Small intestine (tissue), 7 donors: ENCODE data around the gene PHF21A. TPM values are rescaled to one million over a fixed set of nuclear protein-coding genes. Genes with fewer than 3 reads are reported as not detected.
A peak's percentile ranks its signal among the peaks of the same experiment; 100 is the strongest.

Experiments
- DNase-seq, 2 donors: peaks; one replicate each; pipeline versions ENCODE4 v3.0.0 to v3.0.0-alpha.2; 2013
- FAIRE-seq: peaks from 2 replicates; lab custom pipeline; 2012; peaks lifted over from hg19 to GRCh38; lab: Jason Lieb, UNC
- H3K27ac ChIP-seq, 3 donors: one replicate each; pipeline ENCODE4 v1.5.1; 2013; ENCODE audit warnings: low read length in 2 of 3, mild to moderate bottlenecking in 2 of 3, control low read depth in 1 of 3, inconsistent platforms in 1 of 3, low read depth in 1 of 3, moderate library complexity in 1 of 3
- H3K27me3 ChIP-seq, 3 donors: one replicate each; pipeline ENCODE4 v1.6.1; 2013; ENCODE audit warnings: low read length in 3 of 3, inconsistent platforms in 1 of 3; ENCODE audit not compliant: control insufficient read depth in 3 of 3, insufficient read depth in 3 of 3
- H3K36me3 ChIP-seq, 3 donors: one replicate each; pipeline ENCODE4 v1.6.1; 2013; ENCODE audit warnings: low read length in 3 of 3, inconsistent platforms in 1 of 3, low read depth in 1 of 3, mild to moderate bottlenecking in 1 of 3, moderate library complexity in 1 of 3; ENCODE audit not compliant: control insufficient read depth in 3 of 3, insufficient read depth in 2 of 3
- H3K4me1 ChIP-seq, 3 donors: one replicate each; pipeline ENCODE4 v1.6.1; 2013; ENCODE audit warnings: low read length in 2 of 3, inconsistent platforms in 1 of 3, low read depth in 1 of 3, mild to moderate bottlenecking in 1 of 3, moderate library complexity in 1 of 3; ENCODE audit not compliant: control insufficient read depth in 3 of 3, insufficient read depth in 2 of 3
- H3K4me3 ChIP-seq, 3 donors: one replicate each; pipeline ENCODE4 v1.5.1; 2013; ENCODE audit warnings: low read length in 3 of 3, control low read depth in 1 of 3, inconsistent platforms in 1 of 3, low read depth in 1 of 3, mild to moderate bottlenecking in 1 of 3, moderate library complexity in 1 of 3
- H3K9me3 ChIP-seq, 2 donors: one replicate each; pipeline ENCODE4 v1.6.1; 2013; ENCODE audit warnings: low read depth in 1 of 2, low read length in 1 of 2; ENCODE audit not compliant: control insufficient read depth in 2 of 2, insufficient read depth in 1 of 2
- WGBS, 3 donors: extraction: QIAGEN DNeasy Blood & Tissue Kit; methylation state at CpG; one replicate each; pipeline ENCODE4 v1.1.7; 2013; 5-methylcytosine and 5-hydroxymethylcytosine counted together
- polyA plus RNA-seq, 4 donors: library from polyadenylated mRNA; stranded (reverse) in 3 of 4; unstranded in 1 of 4; fragments of 200-250 nt in 3 of 4; fragments of 120-200 nt in 1 of 4; gene quantifications; one replicate each; pipeline versions ENCODE4 v1.2.1 to v1.2.3, GENCODE V29; 2013
- donor health status: healthy with polysubstance abuse.
- donor health status: control.
- donor health status: control.
- donor health status: Bipolar disorder and iron deficiency.
- donor health status: healthy.

Gene PHF21A
- polyA plus RNA-seq, 4 donors = 4.9 to 22.6 (median 7.7) TPM

DNA sequence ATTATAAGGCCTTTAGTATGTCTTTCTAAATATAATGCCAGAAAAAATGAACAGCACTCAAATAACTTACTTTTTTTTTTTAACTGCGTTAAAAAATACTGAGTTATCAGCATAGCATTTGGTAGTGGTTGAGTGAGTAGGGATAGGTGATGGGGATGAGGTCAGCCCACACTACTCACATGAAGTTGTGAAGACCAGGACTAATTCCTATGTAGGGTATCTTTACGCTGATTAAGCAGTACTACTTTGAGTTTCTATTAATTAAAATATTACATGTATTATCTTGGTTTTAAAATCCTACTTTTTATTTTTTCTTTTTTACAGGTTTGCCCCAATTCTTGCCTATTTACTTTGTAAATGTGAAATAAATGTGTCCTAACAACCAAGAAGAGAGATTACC is 13.5 kb downstream of the PHF21A start:
- FAIRE-seq (no peak), DNase-seq (no peak)
- Histone ChIP-seq H3K4me3 (no peak overlapping the region), H3K36me3 (no peaks in the 10 kb centered on the region), H3K4me1 (peaks cover 0 to 2% (median 0%) of the 10 kb centered on the region in 3 donors), H3K27me3 (no peaks in the 10 kb centered on the region), H3K27ac (no peak overlapping the region), H3K9me3 (no peaks in the 10 kb centered on the region)
- WGBS, 3 donors = 87 to 97% (median 91%) methylated on average over 2 of the region's 2 CpGs

DNA sequence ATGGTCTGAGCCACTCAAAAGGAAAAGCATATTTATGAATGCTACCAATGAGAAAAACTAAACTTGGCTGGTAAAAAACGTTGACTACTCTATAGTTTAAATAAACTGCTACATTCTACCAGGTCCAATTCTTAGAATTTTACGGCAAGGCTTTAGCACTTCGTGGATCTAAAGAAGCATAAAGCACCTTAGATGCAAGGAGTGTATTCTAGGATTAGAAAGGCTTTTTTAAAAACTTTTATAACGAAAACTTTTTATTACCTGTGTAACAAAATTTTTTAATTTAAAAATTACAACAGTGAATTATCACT is 13.9 kb downstream of the PHF21A start:
- no peak for DNase-seq
- peaks cover 0 to 2% (median 0%) of the 10 kb centered on the region in 3 donors for H3K4me1 ChIP-seq
- H3K4me3 ChIP-seq = no peak overlapping the region
- H3K9me3 ChIP-seq = no peaks in the 10 kb centered on the region
- no peak for FAIRE-seq
- no peaks in the 10 kb centered on the region for H3K27me3 ChIP-seq
- WGBS, 3 donors = 79 to 84% (median 82%) methylated on average over 4 of the region's 4 CpGs
- H3K27ac ChIP-seq = no peak overlapping the region
- no peaks in the 10 kb centered on the region for H3K36me3 ChIP-seq

DNA sequence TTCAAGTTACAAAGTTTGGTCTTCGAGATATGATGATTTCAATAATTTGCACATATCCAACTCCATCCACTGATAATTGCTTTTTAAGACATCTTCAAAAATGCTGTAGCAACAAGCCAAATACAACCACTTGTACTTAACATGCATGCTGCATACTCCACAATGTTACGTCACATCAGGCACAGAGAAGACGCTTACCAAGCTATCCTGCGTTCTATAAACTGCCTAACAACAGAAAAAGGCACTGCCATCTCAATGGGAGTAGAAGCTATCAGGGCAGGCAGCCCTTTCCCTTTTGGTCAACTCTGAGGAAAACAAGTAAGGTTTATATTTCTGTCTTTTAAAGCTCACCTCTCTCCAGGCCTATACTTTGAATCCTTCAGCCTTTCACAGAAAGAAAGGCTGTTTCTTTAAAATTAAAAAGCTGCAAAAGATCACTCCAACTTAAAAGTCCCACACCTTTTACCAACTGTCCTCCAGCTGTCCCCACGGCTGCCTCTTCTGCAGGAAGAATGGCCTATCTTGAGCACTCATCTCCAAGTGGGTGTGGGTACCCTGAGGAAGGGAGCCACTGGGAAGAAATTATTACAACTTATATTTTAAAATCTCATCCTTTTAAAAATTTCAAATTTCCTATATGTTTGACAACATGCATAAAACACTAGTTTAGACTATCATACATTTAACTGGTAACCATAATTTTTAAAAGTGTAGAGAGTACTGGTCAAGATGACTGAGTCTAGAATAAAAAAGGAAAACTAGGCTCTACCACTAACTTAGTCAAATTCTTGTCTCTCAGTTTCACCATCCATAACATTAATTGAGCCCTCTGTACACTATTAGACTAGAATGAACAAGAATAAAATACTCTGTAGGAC is 14.5 kb downstream of the PHF21A start:
- Histone ChIP-seq H3K36me3 (no peaks in the 10 kb centered on the region), H3K9me3 (no peaks in the 10 kb centered on the region), H3K4me3 (no peak overlapping the region), H3K27ac (no peak overlapping the region), H3K4me1 (peaks cover 0 to 2% (median 0%) of the 10 kb centered on the region in 3 donors), H3K27me3 (no peaks in the 10 kb centered on the region)
- no peak for FAIRE-seq
- 68 to 89% (median 83%) methylated on average over 5 of the region's 5 CpGs for WGBS, 3 donors
- no peak for DNase-seq

DNA sequence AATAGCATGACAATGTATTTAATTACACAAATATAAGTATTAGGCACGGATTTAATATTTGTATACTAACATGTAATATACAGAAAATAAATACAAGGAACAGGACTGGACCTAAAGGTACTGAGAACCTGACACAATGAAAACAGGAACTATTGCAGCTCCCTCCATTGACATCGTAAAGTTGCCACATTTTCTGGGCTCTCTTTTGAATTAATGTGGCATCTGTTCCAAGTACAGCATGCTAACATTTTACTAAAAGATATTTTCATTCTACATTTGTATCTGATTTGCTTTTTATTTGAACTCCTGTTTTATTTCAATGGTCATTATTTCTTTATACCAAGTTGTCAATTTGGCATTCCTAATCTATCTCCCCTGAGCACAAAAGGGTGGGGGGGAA is 15.3 kb downstream of the PHF21A start:
- FAIRE-seq (no peak), DNase-seq (no peak)
- Histone ChIP-seq H3K4me3 (no peak overlapping the region), H3K9me3 (no peaks in the 10 kb centered on the region), H3K27ac (no peak overlapping the region), H3K4me1 (peaks cover 0 to 2% (median 0%) of the 10 kb centered on the region in 3 donors), H3K27me3 (no peaks in the 10 kb centered on the region), H3K36me3 (no peaks in the 10 kb centered on the region)
- WGBS, 3 donors = 83 to 94% (median 88%) methylated on average over 2 of the region's 2 CpGs

DNA sequence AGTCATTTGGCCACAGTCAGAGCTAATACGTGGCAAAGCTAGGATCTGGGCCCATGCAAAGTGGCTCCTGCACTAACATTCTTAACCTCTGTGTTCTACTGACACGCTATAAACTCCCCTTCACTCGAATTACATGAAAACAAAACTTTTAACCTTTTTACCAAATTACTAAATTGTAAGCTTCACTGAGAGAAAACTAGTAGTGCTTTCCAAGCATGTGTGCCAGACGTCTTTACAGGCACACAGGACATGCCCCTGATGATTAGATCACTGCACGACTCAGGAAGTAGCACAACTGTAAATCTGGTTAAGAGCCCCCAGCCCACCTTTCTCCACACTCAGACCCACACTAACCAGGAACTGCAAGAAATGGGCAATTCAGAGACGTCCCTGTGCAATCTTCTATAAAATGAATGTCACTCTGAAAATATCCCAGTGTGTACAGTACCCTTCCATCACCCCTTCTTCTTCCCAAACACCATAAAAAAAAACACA is 16.1 kb downstream of the PHF21A start:
- Histone ChIP-seq H3K27ac (no peak overlapping the region), H3K4me3 (no peak overlapping the region), H3K36me3 (no peaks in the 10 kb centered on the region), H3K9me3 (no peaks in the 10 kb centered on the region), H3K27me3 (no peaks in the 10 kb centered on the region), H3K4me1 (peaks cover 0 to 5% (median 4%) of the 10 kb centered on the region in 3 donors)
- WGBS, 3 donors = 57 to 76% (median 75%) methylated on average over 6 of the region's 6 CpGs
- no peak for FAIRE-seq
- no peak for DNase-seq

DNA sequence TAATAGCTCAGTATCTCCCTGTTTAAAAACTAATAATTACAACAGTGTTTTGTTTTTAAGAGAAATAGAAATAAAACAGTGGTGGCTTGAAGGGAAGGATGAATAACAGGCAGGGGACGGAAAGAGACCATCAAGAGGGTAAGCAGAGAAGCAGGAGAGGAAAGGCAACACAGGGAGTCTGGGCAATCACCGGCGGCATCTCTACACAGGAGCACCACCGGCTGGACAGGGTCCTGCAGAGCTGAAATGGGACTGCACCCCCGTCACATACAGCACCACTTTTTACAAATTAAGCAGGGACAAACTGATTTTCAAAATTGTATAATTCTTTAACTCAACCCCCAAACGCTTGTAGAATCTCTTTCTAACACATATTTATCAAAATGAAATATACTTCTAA is 18.4 kb downstream of the PHF21A start:
- FAIRE-seq = no peak
- H3K27me3 ChIP-seq = no peaks in the 10 kb centered on the region
- H3K9me3 ChIP-seq = no peaks in the 10 kb centered on the region
- no peak overlapping the region for H3K27ac ChIP-seq
- no peak for DNase-seq
- H3K4me3 ChIP-seq = no peak overlapping the region
- peaks cover 0 to 9% (median 6%) of the 10 kb centered on the region in 3 donors for H3K4me1 ChIP-seq
- WGBS, 3 donors = 88 to 97% (median 89%) methylated on average over 6 of the region's 6 CpGs
- H3K36me3 ChIP-seq = no peaks in the 10 kb centered on the region

DNA sequence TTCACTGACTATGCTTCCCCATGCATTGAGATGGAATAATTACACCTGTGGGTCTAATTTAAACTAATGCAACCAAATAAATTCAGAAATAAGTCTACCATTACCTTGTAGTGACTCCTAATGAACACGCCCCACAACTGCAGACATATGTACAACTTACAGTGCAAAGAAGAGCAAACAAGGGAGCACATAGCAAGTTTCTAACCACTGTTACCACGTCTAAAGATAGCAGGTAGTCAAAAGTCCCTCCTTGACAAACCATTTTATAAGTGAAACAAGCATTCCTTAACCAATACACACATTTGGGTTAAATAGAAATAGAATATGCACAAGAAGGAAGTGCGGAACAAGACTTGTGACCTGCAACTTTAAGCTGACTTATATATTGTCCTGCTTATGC is 20.6 kb downstream of the PHF21A start:
- Histone ChIP-seq H3K36me3 (peaks cover 0 to 2% (median 0%) of the 10 kb centered on the region in 3 donors), H3K27me3 (no peaks in the 10 kb centered on the region), H3K4me3 (no peak overlapping the region), H3K27ac (no peak overlapping the region), H3K9me3 (no peaks in the 10 kb centered on the region), H3K4me1 (peaks cover 0 to 9% (median 6%) of the 10 kb centered on the region in 3 donors)
- 55 to 66% (median 59%) methylated on average over 3 of the region's 3 CpGs for WGBS, 3 donors
- no peak for FAIRE-seq
- peak in 1 of 2 donors; percentile 3 for DNase-seq

DNA sequence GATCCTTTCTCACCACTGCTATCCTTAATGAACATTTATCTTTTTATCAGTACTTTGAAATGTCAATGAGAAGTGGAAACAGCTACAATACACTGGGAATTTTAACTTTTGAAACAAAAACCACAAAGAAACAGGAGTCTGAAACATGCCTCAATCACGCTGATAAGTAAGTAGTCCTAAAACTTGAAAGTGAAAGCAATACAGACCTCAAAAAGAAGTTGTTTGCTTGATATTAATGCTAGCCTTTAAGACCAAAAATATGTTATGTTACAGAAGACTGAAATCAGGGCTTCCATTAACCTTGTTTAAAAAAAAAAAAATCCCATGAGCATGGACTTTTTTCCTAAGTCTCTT is 21.3 kb downstream of the PHF21A start:
- no peaks in the 10 kb centered on the region for H3K9me3 ChIP-seq
- H3K4me3 ChIP-seq = no peak overlapping the region
- FAIRE-seq (no peak), DNase-seq (peak in 1 of 2 donors; percentile 14)
- peaks cover 0 to 7% (median 6%) of the 10 kb centered on the region in 3 donors for H3K4me1 ChIP-seq
- H3K27me3 ChIP-seq = no peaks in the 10 kb centered on the region
- peak overlapping the region in 1 of 3 donors; percentile 20 for H3K27ac ChIP-seq
- WGBS, 3 donors = 2 to 7% (median 4%) methylated on average over 1 of the region's 1 CpG
- H3K36me3 ChIP-seq = peaks cover 0 to 2% (median 0%) of the 10 kb centered on the region in 3 donors
